ENCODE data around the gene RALGPS1.

Gene RALGPS1

GRCh38 chr9:127053057-127053821 lies 138.7 kb downstream of the RALGPS1 start:
- no peak for DNase-seq (ENCODE audit: low spot score)

DNA sequence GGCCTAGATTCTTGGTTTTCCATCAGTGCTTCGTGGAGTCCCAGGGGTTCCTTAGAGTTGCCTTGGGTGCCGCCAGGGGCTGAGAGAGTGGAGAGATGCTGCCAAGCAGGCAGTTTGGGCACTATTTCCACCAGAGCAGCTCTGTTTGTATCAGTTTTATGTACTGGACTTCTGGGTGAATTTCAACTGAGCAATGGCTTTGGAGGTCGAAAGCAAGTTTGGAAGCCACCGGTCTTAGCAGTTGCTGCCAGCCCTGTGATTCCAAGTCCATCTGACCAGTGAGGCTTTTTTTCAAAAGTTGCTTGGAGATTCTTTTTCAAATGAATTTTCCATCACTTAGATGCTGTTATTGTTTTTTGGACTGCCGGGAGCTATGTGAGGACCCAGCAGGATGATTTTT lies 139.4 kb downstream of the RALGPS1 start:
- no peak for DNase-seq (ENCODE audit: low spot score)

DNA sequence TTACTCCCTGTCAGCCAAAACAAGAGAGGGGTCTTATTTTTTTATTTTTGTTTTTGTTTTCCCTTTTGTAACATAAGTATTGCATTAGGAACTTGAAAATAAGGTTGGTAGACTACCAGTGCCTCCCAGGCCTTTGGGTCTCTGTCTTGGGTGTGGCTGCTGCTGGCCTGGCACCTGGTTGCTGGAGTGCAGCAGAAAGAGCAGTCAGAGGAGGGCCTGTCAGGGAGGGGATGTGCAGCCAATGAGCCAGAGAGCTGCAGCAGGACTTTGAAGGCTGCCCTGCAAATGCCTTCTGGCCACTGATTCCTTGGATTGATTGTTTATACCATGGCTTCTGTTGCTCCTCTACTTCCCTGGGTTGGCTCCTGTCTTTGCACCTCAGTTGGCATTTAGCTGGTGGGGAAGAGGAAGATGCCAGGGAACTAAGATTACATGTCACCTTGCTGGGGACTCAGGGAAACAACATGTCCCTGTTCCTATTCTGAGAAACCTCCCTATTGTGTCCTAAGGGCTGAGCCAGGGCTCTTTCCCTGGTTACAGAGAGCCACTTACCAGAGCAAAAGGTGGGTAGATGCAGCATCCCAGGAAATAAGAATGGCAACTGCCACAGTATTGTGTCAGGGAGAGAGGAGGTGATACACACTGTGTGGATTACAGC lies 141.3 kb downstream of the RALGPS1 start:
- DNase-seq (ENCODE audit: low spot score) = no peak

GRCh38 chr9:127056446-127056845 lies 141.9 kb downstream of the RALGPS1 start:
- DNase-seq (ENCODE audit: low spot score) = no peak

GRCh38 chr9:127058011-127058644 lies 143.5 kb downstream of the RALGPS1 start:
- no peak for DNase-seq (ENCODE audit: low spot score)

GRCh38 chr9:127058645-127059021 lies 144.1 kb downstream of the RALGPS1 start:
- no peak for DNase-seq (ENCODE audit: low spot score)

GRCh38 chr9:127059030-127059429 lies 144.4 kb downstream of the RALGPS1 start:
- no peak for DNase-seq (ENCODE audit: low spot score)

DNA sequence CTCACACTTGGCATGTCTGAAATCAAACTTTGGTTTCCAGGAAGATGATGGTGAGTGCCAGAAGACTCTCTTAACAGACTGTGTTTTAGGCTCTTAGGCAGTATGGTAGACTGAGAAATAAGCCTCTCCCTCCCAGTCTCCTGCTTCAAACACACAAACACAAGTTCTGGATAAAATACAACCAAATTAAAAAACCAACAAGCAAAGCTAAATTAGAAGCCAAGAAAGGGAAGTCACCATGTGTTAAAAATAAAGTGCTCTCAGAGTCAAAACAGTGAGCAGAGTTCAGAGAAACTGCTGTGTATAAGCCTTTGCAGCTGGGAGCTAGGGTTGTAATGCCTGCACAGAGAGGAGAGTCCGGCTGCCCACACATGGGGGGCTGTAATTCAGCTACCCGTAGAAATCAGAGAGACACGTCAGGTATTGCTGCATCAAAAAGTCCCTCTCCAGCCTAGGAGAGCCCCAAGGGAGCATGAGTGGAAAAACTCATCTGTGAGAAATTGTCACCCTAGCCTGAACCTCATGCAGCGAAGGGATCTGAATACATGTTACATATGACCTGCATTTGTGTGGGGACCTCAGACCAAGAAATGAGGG lies 145.3 kb downstream of the RALGPS1 start:
- no peak for DNase-seq (ENCODE audit: low spot score)

GRCh38 chr9:127061411-127061810 lies 146.8 kb downstream of the RALGPS1 start:
- no peak for DNase-seq (ENCODE audit: low spot score)

DNA sequence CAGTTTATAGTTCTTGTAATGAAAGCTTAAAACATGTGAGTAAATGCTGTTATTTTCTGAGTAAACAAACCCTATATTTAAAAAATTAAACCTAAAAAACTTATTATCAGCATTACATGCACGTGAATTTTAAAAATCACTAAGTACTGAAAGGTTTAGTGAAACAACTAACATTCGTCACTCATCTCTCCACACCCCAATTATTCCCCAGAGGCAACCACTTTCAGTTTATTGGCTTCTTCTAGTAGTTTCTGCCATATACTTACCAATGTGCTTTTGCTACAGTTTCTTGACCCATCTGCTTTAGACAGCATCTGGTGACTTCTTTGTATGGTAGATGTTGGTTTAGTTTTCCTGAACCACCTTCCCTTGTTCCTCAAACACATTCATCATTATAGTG lies 149.8 kb downstream of the RALGPS1 start:
- no peak for DNase-seq (ENCODE audit: low spot score)

- DNase-seq (ENCODE audit: low spot score) = peak; percentile 65
These were observed 151.0 kb downstream of the RALGPS1 start for GRCh38 chr9:127065592-127065991.

GRCh38 chr9:127066060-127066850 lies 151.7 kb downstream of the RALGPS1 start:
- DNase-seq (ENCODE audit: low spot score) = no peak

DNA sequence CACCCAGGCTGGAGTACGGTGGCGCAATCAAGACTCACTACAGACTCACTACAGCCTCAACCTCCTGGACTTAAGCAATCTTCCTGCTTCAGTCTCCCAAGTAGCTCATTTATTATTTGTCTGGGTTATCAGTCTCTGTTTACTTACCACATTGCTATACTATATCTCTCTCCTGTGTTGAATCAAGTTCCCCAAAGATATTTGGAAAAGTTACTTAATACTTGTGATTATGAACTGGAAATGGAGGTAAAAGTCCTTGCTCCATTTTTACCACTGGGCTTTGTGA lies 152.2 kb downstream of the RALGPS1 start:
- DNase-seq (ENCODE audit: low spot score) = no peak

DNA sequence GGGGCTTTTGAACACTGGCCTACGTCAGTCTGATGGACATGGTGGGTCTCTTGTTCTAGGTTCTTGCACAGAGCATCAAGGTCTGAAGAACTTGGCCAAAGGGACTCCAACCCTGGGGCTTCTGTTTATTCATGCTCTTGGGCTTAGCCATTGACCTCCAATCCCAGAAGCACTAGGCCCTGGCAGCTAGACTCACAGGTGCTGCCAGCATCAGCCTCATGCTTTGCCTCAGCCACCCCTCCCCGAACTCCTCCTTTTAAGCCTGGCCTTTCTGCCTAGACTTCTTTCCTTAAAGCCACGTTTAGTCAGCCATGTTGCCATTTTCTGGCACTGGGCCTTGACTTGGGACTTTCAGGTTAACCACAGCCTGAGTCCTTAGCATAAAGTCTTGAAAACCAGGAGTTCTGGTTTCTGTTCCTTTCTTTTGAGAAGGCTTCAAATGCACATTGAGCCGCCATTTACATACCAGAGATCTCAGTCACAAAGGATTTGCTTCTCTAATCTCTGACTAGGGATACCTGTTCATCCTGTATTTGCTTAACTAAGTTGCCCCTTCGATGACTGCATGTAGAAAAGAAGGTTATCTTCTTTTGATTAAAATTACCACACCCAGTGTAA lies 153.1 kb downstream of the RALGPS1 start:
- DNase-seq (ENCODE audit: low spot score) = no peak

- DNase-seq (ENCODE audit: low spot score) = no peak
These were observed 160.3 kb downstream of the RALGPS1 start for GRCh38 chr9:127074561-127075548.

DNA sequence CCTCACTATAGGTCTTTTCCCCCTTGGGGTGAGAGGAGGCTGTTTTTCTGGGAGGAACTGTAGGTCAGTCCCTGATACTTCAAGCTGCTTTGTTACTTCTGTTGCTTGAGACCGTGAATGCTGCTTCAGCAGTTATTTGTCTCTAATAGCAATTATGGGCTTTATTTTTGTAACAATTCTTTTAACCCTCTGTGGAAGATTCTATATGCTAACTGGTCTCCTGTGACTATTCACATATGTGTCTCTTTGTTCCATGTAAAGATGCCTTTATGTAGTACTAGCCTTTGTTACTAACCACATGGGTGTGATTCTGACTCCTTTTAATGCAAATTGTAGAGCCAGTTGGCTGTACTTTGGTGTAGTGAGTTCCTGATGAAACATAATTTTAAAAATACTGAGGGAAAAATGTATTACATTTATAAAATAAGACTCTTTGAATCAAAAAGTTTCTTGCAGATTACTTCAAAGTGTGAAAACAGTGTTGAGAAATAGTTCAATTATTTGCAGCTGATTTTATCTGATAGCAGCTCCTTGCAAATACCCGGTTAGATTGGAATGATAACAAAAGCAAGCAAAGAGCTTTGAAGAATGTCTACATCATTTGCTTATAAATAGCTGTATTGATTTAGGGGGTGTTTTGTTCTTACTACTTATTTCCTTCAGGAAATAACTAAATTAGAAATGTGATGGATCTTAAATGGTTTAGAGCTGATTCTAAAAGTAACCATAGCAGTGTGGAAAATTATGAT lies 161.2 kb downstream of the RALGPS1 start:
- DNase-seq (ENCODE audit: low spot score) = no peak

GRCh38 chr9:127076860-127077643 lies 162.5 kb downstream of the RALGPS1 start:
- DNase-seq (ENCODE audit: low spot score) = no peak

GRCh38 chr9:127077644-127077946 lies 163.0 kb downstream of the RALGPS1 start:
- DNase-seq (ENCODE audit: low spot score) = no peak

DNA sequence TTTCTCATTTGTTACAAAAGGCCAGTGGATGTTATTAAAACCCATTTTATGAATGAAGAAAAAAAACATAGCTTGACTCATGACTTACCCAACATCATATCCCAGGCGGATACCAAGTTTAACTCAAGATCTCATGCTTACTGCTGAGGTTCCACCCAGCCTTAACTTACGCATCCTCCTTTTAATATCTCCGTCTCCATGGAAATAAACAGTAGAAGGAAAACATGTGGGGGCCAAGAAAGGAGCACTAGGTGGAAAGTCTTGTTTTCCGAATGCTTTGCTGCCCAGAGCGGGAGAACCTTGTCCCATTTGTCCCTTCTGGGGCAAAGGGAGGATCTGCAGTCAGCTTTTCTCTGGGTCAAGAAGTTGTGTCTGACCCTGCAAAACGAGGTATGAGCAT lies 163.8 kb downstream of the RALGPS1 start:
- DNase-seq (ENCODE audit: low spot score) = no peak
